ENCODE data around the gene RBM4B.

Gene RBM4B

DNA sequence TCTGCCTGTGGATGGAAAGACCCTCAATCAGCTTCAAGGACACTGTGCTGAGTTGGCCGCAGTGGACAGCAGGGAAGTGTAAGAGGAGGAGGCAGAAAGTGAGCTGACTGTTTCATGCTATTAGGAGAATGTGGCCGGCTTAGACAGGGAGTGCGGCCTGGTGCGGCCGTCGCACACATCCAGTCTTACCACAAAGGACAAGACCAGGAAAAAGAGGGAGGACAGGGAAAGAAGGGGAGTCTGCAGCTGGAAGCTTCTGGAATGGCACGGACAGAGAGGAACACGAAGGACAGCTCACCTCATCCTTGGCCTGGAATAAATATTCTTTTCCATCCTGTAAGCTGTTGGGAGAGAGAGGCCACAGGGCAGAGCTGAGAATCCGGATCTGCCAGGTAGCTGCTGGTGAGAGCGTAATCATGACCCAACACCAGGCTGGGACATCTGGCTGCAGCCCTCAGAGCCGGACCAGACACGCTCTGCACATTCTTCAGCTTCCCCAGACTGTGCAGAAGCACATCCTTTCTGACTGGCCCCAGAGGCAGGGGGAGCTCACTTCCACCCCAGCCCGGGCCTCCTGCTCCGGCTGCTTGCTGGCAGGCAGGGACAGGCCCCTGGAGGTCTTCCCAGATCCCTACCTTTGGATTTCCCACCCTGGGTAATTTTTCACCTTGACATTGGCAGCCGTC, 8.6 kb upstream of the RBM4B start:
- H3K4me3 ChIP-seq (ENCODE audit: low read length) = no peak overlapping the region
- TF ChIP-seq, protein P1, sequence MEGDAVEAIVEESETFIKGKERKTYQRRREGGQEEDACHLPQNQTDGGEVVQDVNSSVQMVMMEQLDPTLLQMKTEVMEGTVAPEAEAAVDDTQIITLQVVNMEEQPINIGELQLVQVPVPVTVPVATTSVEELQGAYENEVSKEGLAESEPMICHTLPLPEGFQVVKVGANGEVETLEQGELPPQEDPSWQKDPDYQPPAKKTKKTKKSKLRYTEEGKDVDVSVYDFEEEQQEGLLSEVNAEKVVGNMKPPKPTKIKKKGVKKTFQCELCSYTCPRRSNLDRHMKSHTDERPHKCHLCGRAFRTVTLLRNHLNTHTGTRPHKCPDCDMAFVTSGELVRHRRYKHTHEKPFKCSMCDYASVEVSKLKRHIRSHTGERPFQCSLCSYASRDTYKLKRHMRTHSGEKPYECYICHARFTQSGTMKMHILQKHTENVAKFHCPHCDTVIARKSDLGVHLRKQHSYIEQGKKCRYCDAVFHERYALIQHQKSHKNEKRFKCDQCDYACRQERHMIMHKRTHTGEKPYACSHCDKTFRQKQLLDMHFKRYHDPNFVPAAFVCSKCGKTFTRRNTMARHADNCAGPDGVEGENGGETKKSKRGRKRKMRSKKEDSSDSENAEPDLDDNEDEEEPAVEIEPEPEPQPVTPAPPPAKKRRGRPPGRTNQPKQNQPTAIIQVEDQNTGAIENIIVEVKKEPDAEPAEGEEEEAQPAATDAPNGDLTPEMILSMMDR (conservative IDR thresholded peaks at IDR 0.05; ENCODE audit: low read length) = no peak
- no peak for DNase-seq (ENCODE audit: low read depth)

- TF ChIP-seq, protein P1 (conservative IDR thresholded peaks at IDR 0.05; ENCODE audit: low read length) = no peak
- no peak overlapping the region for H3K4me3 ChIP-seq (ENCODE audit: low read length)
- DNase-seq (ENCODE audit: low read depth) = no peak
Measured at GRCh38 chr11:66685276-66686099, 7.8 kb upstream of the RBM4B start.

DNA sequence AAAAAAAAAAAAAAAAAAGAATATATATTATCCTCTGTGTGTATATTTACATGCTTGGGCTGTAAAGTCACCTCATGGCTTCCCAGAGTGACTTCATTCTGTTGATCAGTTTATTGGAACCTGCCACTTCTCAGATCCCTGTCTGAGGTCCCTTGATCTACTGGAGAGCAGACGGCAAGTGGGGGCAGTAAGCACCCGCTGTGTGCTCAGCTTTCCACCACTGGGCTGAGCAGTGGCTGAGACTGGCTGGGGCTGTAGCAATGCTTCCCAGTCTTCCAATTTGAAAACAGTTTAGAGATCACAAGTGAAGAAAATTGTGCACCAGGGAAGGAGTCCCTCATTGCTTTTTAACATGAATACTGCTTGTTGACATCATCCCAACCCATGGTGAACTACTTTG, 6.9 kb upstream of the RBM4B start:
- TF ChIP-seq, protein P1 (conservative IDR thresholded peaks at IDR 0.05; ENCODE audit: low read length) = no peak

DNA sequence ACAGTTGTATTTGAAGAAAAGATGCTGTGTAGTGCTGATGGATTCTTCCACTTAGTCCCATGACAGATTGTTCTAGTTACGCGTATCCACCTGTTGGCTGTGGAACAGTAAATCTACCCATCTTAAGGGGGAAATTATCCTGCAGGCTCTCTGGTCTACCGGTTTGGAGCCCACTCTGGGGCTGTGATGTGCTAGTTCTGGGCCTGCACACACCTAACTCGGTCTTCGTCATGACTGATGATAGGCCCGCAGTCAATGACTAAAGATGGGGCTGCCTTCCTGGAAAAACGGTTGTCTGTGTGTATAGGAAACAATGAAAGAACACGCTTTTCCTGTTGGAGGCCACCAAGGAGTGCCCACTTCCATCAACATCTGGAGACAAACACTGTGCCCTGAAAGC, 6.2 kb upstream of the RBM4B start:
- H3K4me3 ChIP-seq (ENCODE audit: low read length) = no peak overlapping the region
- no peak for DNase-seq (ENCODE audit: low read depth)
- TF ChIP-seq, protein P1 (conservative IDR thresholded peaks at IDR 0.05; ENCODE audit: low read length) = no peak

More for the DNA sequence above, 6.9 kb upstream of the RBM4B start:
- no peak for DNase-seq (ENCODE audit: low read depth)
- H3K4me3 ChIP-seq (ENCODE audit: low read length) = no peak overlapping the region

DNA sequence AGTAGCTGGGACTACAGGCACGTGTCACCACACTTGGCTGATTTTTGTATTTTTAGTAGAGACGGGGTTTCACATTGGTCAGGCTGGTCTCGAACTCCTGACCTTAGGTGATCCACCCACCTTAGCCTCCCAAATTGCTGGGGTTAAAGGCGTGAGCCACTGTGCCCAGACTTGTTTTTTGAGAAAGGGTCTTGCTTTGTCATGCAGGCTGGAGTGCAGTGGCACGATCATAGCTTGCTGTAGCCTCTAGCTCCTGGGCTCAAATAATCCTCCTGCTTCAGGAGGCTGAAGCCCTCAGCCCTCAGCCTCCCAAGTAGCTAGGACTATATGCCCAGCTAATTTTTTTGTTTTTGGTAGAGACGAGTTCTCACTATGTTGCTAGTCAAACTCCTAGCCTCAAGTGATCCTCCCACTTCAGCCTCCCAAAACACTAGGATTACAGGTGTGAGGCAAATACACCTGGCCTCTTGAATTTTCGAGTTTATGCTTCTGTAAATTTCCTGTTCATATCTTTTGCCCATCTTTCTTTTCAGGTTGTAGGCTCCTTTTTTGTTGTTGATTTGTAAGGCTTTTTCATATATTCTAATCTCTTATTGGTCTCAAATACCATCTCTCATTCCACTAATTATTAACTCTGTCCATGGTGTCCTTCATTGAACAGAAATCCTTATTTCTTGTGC, 3.4 kb upstream of the RBM4B start:
- TF ChIP-seq, protein P1 (conservative IDR thresholded peaks at IDR 0.05; ENCODE audit: low read length) = no peak
- DNase-seq (ENCODE audit: low read depth) = no peak

GRCh38 chr11:66676931-66677598, 622 bp downstream of the RBM4B start:
- DNase-seq (ENCODE audit: low read depth) = no peak
- TF ChIP-seq, protein P1 (conservative IDR thresholded peaks at IDR 0.05; ENCODE audit: low read length) = no peak

More for the DNA sequence above, 3.4 kb upstream of the RBM4B start:
- H3K4me3 ChIP-seq (ENCODE audit: low read length) = no peak overlapping the region

More at GRCh38 chr11:66676931-66677598, 622 bp downstream of the RBM4B start:
- peak overlapping the region; percentile 80 for H3K4me3 ChIP-seq (ENCODE audit: low read length)

Measured in AG10803 (cell line).